ENCODE measurements around the gene DDC.

The DDC gene, protein sequence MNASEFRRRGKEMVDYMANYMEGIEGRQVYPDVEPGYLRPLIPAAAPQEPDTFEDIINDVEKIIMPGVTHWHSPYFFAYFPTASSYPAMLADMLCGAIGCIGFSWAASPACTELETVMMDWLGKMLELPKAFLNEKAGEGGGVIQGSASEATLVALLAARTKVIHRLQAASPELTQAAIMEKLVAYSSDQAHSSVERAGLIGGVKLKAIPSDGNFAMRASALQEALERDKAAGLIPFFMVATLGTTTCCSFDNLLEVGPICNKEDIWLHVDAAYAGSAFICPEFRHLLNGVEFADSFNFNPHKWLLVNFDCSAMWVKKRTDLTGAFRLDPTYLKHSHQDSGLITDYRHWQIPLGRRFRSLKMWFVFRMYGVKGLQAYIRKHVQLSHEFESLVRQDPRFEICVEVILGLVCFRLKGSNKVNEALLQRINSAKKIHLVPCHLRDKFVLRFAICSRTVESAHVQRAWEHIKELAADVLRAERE

GRCh38 chr7:50564640-50565558 lies at the start of gene DDC:
DDC (minus strand) TSS chr7:50565405; CDS start chr7:50544085, 21,320 bp downstream.
- no peaks in the 10 kb centered on the region for H3K4me1 ChIP-seq (ENCODE audit: low read length)
- no peak within 1 kb of the TSS for H3K9ac ChIP-seq (ENCODE audit: low read length)
- H4K20me1 ChIP-seq (ENCODE audit: insufficient read depth, low read length), result no peaks in the 10 kb centered on the region
- no peaks in the 10 kb centered on the region for H3K79me2 ChIP-seq (ENCODE audit: low read length)
- H3K9me3 ChIP-seq (ENCODE audit: insufficient read depth, low read length), result no peaks in the 10 kb centered on the region
- no peak within 1 kb of the TSS for H3K27ac ChIP-seq (ENCODE audit: low read length)
- H2AFZ ChIP-seq (ENCODE audit: low read depth, low read length), result no peak within 1 kb of the TSS
- no peak within 1 kb of the TSS for H3K4me2 ChIP-seq (ENCODE audit: low read length)
- H3K27me3 ChIP-seq (ENCODE audit: low read depth, low read length), result peaks cover 23% of the 10 kb centered on the region
- H3K36me3 ChIP-seq (replicated peaks; ENCODE audit: low read depth, low read length), result no peaks in the 10 kb centered on the region
- TF ChIP-seq EZH2phosphoT487 (IDR thresholded peaks at IDR 0.05; ENCODE audit: low read depth), result no peak
- no peak within 1 kb of the TSS for H3K4me3 ChIP-seq (ENCODE audit: low read length)

DNA sequence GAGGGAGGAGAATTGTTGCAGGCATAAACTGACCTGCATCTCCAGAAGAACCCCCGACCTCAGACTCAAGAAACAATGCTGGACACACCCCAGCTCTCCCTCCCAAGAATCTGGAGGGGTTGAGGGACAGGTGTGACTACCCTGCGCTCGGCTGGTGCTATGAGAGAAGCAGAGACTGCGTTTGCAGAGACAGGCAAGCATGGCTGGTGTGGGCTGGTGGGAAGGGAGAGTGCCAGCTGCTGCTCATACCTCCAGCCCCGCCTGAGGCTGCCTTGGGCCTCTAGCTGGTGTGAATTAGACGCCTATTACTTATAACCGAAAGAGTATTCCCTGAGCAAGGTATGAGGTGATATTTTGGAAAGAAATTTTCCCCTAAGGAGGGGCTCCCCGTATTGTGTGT lies 48.3 kb upstream of the DDC start:
- no peaks in the 10 kb centered on the region for H3K36me3 ChIP-seq (replicated peaks; ENCODE audit: low read depth, low read length)
- no peaks in the 10 kb centered on the region for H4K20me1 ChIP-seq (ENCODE audit: insufficient read depth, low read length)
- no peak overlapping the region for H3K4me3 ChIP-seq (ENCODE audit: low read length)
- H3K27ac ChIP-seq (ENCODE audit: low read length), result no peak overlapping the region
- H3K9me3 ChIP-seq (ENCODE audit: insufficient read depth, low read length), result no peaks in the 10 kb centered on the region
- H3K4me1 ChIP-seq (ENCODE audit: low read length), result peaks cover 14% of the 10 kb centered on the region
- H3K9ac ChIP-seq (ENCODE audit: low read length), result no peak overlapping the region
- H2AFZ ChIP-seq (ENCODE audit: low read depth, low read length), result no peak overlapping the region
- H3K4me2 ChIP-seq (ENCODE audit: low read length), result no peak overlapping the region
- TF ChIP-seq EZH2phosphoT487 (IDR thresholded peaks at IDR 0.05; ENCODE audit: low read depth), result no peak
- TF ChIP-seq, protein P1, sequence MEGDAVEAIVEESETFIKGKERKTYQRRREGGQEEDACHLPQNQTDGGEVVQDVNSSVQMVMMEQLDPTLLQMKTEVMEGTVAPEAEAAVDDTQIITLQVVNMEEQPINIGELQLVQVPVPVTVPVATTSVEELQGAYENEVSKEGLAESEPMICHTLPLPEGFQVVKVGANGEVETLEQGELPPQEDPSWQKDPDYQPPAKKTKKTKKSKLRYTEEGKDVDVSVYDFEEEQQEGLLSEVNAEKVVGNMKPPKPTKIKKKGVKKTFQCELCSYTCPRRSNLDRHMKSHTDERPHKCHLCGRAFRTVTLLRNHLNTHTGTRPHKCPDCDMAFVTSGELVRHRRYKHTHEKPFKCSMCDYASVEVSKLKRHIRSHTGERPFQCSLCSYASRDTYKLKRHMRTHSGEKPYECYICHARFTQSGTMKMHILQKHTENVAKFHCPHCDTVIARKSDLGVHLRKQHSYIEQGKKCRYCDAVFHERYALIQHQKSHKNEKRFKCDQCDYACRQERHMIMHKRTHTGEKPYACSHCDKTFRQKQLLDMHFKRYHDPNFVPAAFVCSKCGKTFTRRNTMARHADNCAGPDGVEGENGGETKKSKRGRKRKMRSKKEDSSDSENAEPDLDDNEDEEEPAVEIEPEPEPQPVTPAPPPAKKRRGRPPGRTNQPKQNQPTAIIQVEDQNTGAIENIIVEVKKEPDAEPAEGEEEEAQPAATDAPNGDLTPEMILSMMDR (IDR thresholded peaks at IDR 0.05; ENCODE audit: low read depth, low read length), result no peak
- H3K79me2 ChIP-seq (ENCODE audit: low read length), result no peaks in the 10 kb centered on the region
- peaks cover 52% of the 10 kb centered on the region for H3K27me3 ChIP-seq (ENCODE audit: low read depth, low read length)

GRCh38 chr7:50612704-50613103 lies 47.5 kb upstream of the DDC start:
- no peaks in the 10 kb centered on the region for H3K9me3 ChIP-seq (ENCODE audit: insufficient read depth, low read length)
- H3K4me3 ChIP-seq (ENCODE audit: low read length), result no peak overlapping the region
- peaks cover 45% of the 10 kb centered on the region for H3K27me3 ChIP-seq (ENCODE audit: low read depth, low read length)
- H3K79me2 ChIP-seq (ENCODE audit: low read length), result no peaks in the 10 kb centered on the region
- peaks cover 20% of the 10 kb centered on the region for H3K4me1 ChIP-seq (ENCODE audit: low read length)
- H3K36me3 ChIP-seq (replicated peaks; ENCODE audit: low read depth, low read length), result no peaks in the 10 kb centered on the region
- no peak overlapping the region for H3K9ac ChIP-seq (ENCODE audit: low read length)
- H2AFZ ChIP-seq (ENCODE audit: low read depth, low read length), result no peak overlapping the region
- H4K20me1 ChIP-seq (ENCODE audit: insufficient read depth, low read length), result no peaks in the 10 kb centered on the region
- H3K27ac ChIP-seq (ENCODE audit: low read length), result no peak overlapping the region
- TF ChIP-seq, protein P1 (IDR thresholded peaks at IDR 0.05; ENCODE audit: low read depth, low read length), result no peak
- TF ChIP-seq EZH2phosphoT487 (IDR thresholded peaks at IDR 0.05; ENCODE audit: low read depth), result no peak
- H3K4me2 ChIP-seq (ENCODE audit: low read length), result no peak overlapping the region

GRCh38 chr7:50610521-50611277 lies 45.5 kb upstream of the DDC start:
- H3K4me2 ChIP-seq (ENCODE audit: low read length), result peak overlapping the region; percentile 28
- H3K27me3 ChIP-seq (ENCODE audit: low read depth, low read length), result peaks cover 32% of the 10 kb centered on the region
- TF ChIP-seq, protein P1 (IDR thresholded peaks at IDR 0.05; ENCODE audit: low read depth, low read length), result no peak
- no peak for TF ChIP-seq EZH2phosphoT487 (IDR thresholded peaks at IDR 0.05; ENCODE audit: low read depth)
- H3K79me2 ChIP-seq (ENCODE audit: low read length), result no peaks in the 10 kb centered on the region
- H3K9me3 ChIP-seq (ENCODE audit: insufficient read depth, low read length), result no peaks in the 10 kb centered on the region
- no peak overlapping the region for H3K27ac ChIP-seq (ENCODE audit: low read length)
- no peaks in the 10 kb centered on the region for H4K20me1 ChIP-seq (ENCODE audit: insufficient read depth, low read length)
- no peaks in the 10 kb centered on the region for H3K36me3 ChIP-seq (replicated peaks; ENCODE audit: low read depth, low read length)
- no peak overlapping the region for H2AFZ ChIP-seq (ENCODE audit: low read depth, low read length)
- H3K9ac ChIP-seq (ENCODE audit: low read length), result no peak overlapping the region
- H3K4me1 ChIP-seq (ENCODE audit: low read length), result peaks cover 20% of the 10 kb centered on the region
- H3K4me3 ChIP-seq (ENCODE audit: low read length), result no peak overlapping the region
